NCI-H526 (cell line): ENCODE measurements around the gene SYNE1.

Source experiments
- DNase-seq, 2 experiments: peaks; one replicate each; lab custom pipeline; 2025; lab: John Stamatoyannopoulos, UW

Gene SYNE1

DNA sequence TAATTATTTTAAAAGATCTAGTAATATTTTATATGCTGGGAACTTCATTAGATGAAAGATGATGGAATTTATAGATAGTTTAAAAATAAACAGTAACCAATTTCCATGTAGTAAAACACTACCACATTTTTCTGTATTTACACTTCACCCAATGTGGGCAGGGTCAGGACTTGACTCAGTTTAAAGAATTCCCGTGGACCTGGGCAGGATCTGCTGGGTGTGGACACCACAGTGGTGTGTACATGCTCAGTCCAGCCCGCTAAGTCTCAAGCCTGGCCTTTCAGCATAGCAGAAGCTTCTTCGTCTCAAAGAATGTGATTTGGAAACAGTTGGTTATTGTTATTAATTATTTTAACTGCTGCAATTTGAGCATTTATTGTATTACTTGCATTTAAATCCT is 364.2 kb downstream of the SYNE1 start:
- no peak for DNase-seq

DNA sequence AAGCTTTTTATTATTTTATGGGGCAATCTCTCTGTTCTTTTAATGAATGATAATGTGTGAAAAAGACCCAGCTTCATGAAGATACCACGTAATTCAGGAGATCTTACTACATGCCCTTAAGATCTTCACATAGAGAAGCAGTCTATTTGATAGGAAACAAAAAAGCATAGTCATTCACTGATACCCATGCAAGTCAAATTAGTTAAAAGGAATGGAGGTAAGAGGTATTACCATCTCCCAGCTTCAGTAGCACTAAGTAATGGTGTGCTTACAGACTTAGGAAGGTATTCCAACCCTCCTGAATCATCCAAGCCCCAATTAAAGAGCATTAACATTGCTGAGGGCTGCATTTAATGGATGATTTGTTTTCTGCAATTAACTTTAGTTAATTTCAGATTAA is 364.7 kb downstream of the SYNE1 start:
- no peak for DNase-seq

- no peak for DNase-seq
These were observed 365.2 kb downstream of the SYNE1 start for GRCh38 chr6:152271776-152272464.

DNA sequence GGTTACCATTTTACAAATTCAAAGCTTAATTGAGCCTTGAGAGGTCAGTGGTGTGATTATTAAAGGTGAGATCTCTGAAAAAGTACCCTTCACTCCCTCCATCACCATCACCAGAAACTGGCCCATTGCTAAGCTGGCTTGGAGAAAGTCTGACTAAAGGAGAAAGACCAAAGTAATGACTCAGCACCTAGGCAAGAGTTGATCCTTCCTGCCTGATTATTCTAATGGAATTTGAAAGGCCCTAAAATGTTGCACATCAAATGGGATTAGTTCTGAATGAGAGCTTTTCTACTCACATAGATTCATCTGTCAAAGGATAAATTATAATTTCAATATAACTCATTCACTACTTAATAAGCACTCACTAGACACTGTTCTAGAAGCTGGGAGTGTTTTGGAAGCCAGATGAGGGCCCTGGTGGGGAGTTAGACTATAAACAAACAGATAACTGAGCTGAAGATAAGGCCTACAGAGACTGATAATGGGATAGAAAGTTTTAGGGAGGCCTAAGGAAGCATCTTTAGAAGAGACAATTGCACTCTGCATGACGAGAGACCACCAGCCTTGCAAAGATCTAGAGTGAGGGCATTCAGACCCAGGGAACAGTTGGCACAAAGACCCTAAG is 366.7 kb downstream of the SYNE1 start:
- DNase-seq = no peak

DNA sequence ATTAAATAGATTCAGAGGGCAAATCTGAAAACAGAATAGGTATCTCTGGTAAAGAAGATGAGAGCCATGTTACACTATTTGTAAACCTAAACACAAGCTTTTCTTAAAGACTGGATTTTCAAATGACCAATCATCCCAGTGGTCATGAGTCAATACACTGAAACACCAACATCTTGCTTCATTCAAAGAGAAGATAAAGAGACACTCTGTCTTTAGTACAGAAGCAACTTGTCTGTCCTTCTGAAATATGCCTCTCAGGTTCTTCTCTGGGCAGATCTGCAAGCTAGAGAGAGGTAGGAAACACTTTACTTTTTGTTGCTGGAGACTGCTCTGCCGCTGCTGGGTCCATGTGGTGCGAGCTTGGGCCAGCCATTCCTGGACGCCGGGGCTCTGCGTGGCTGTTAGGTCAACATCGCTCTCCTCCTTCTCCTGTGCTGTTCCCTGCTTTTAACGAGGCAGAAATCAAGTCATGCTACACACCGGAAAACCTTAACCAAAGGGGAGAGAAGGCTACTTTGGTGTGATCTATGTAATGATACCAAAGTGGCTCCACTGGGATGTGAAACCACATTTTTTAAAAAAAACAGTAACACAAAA is 368.2 kb downstream of the SYNE1 start:
- no peak for DNase-seq

- DNase-seq = peak; percentile 68 to 70
These were observed 369.0 kb downstream of the SYNE1 start for GRCh38 chr6:152267967-152268845.

DNA sequence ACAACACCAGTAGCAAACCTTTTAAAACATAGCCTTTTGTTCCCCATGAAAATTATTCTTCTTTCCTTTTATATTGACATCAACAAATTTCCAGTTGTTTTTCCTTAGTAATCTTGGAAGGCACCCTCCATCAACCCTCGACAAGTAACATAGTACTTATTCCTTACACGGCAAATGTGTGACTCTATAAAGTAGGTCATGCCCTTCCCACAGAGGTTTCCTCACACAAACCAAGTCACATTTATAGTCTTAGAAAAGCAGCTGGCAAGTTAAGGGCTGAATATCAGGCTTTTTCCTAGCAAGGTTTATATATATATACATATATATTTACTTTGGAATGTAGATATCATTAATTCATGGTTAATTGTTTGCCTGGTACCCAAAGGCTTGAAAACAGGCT is 371.5 kb downstream of the SYNE1 start:
- no peak for DNase-seq

- DNase-seq = no peak
These were observed 373.6 kb downstream of the SYNE1 start for GRCh38 chr6:152263582-152263981.

GRCh38 chr6:152261179-152261578 is 376.0 kb downstream of the SYNE1 start:
- no peak for DNase-seq

- DNase-seq = no peak
These were observed 377.9 kb downstream of the SYNE1 start for GRCh38 chr6:152259234-152259633.

DNA sequence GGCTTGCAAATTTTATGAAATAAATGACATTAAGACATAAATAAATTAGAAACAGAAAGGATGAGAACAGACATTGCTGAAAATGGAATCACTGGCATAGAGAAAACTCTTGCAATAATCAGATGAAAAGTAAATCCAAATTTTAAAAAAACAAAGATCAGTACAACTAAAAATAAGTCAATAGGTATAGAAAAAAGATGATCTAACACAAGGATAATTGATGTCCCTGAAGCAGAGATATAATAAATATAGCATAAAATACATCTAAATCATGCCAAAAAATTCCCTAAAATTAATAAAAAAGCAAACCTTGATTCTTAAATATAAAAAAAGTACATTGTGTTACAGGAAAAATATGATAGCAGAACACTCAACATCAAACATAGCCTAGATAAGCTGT is 379.6 kb downstream of the SYNE1 start:
- DNase-seq = no peak

DNA sequence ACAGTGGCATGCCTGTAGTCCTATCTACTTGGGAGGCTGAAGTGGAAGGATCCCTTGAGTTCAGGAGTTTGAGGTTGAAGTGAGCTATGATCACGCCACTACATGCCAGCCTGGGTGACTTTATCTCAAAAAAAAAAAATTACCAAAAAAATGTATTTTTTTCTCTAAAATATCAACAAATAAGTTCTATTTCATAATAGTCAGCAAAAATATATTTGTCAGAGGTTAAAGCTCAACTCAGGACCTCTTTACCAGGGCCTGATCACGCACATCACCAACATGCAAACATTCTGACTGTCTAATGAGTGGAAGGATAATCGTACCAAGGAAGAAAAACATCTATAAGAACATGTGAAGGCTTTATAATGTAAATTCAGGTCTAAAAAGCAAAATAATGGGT is 387.0 kb downstream of the SYNE1 start:
- no peak for DNase-seq

GRCh38 chr6:152248980-152249379 is 388.2 kb downstream of the SYNE1 start:
- no peak for DNase-seq

DNA sequence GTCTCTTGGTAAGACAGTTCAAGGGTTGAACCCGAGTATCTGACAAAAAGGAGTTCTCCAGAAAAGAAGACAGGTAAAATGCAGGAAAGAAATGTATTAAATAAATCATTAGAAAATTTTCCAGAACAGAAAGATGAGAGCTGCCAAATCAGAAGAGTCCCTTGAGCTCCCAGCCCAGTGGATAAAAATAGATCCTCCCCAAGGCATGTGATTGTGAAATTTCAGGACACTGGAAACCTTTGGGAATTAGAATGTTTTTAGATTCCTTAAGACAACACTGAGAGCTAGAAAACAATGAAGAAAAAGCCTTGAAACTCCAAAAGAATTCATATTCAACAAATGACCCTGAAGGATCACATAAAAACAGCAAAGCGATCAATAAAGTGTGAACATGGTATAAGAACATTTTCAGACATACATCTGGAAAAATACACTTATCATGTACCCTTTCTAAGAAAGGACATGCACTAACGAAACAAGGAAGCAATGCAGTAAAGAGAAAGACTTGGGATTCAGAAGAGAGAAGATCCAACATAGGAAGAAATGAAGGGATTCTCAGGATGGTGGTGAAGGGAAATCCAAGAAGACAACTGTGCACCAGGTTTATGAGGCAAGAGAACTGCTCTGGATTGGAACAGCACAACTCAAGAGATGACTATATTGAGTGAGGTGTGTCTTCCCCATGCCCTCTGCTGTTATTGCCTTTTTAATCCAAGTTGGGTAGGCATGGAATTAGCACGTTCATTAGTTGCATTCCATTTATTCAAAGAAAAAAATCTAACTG is 390.4 kb downstream of the SYNE1 start:
- DNase-seq = no peak

GRCh38 chr6:152244998-152245630 is 392.0 kb downstream of the SYNE1 start:
- no peak for DNase-seq

GRCh38 chr6:152241013-152241766 is 396.0 kb downstream of the SYNE1 start:
- no peak for DNase-seq

GRCh38 chr6:152240436-152240835 is 396.7 kb downstream of the SYNE1 start:
- no peak for DNase-seq

- no peak for DNase-seq
These were observed 400.6 kb downstream of the SYNE1 start for GRCh38 chr6:152236370-152237097.

- no peak for DNase-seq
These were observed 403.4 kb downstream of the SYNE1 start for GRCh38 chr6:152233547-152234320.
